LNCaP clone FGC (cell line): Measurements from ENCODE around the gene RPP14.

Experiments
- DNase-seq: peaks from one replicate; pipeline ENCODE4 v3.0.0-alpha.2; 2011; ENCODE audit warnings: low read depth
- H3K4me3 ChIP-seq: 2 replicates; pipeline ENCODE4 v1.5.1; 2011; ENCODE audit warnings: mild to moderate bottlenecking, low read depth, low read length, control low read depth
- TF ChIP-seq, protein P1 (sequence below): IDR thresholded peaks from 2 replicates; pipeline ENCODE4 v1.5.1; 2012; ENCODE audit warnings: mild to moderate bottlenecking; ENCODE audit not compliant: control insufficient read depth, insufficient read depth; ENCODE audit errors: extremely low read depth

Gene RPP14

DNA sequence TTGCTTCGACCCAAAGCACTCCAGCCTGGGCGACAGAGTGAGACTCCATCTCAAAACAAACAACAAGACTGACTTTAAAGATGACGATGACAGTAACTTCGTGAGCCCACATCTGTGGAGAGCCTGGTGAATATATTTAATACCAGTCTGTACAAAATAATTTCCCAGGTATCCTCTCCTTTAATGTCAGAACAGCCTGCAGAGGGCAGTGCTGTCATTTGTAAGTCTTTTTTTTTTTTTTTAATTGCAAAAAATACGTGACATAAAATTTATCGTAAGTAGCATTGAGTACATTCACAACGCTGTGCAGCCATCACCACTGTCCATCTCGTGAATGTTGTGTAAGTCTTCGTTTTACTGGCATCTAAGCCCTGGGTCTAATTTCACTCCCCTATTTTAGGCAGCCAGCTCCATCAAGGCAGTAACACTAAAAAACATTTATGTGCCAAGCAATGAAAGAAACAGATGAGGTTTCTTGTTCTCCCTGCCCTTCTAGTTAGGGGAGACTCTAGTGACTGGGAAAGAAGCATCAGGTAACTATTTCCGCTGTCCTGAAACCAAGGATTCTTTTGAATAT, 1.7 kb downstream of the RPP14 start:
- peak; percentile 41 for DNase-seq
- H3K4me3 ChIP-seq, result peak overlapping the region; percentile 99
- TF ChIP-seq, protein P1, sequence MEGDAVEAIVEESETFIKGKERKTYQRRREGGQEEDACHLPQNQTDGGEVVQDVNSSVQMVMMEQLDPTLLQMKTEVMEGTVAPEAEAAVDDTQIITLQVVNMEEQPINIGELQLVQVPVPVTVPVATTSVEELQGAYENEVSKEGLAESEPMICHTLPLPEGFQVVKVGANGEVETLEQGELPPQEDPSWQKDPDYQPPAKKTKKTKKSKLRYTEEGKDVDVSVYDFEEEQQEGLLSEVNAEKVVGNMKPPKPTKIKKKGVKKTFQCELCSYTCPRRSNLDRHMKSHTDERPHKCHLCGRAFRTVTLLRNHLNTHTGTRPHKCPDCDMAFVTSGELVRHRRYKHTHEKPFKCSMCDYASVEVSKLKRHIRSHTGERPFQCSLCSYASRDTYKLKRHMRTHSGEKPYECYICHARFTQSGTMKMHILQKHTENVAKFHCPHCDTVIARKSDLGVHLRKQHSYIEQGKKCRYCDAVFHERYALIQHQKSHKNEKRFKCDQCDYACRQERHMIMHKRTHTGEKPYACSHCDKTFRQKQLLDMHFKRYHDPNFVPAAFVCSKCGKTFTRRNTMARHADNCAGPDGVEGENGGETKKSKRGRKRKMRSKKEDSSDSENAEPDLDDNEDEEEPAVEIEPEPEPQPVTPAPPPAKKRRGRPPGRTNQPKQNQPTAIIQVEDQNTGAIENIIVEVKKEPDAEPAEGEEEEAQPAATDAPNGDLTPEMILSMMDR, result peak; percentile 50

- no peak overlapping the region for H3K4me3 ChIP-seq
- TF ChIP-seq, protein P1, result no peak
- DNase-seq, result no peak
These were observed 2.7 kb downstream of the RPP14 start for GRCh38 chr3:58308728-58309127.

- TF ChIP-seq, protein P1, result no peak
- no peak overlapping the region for H3K4me3 ChIP-seq
- DNase-seq, result no peak
These were observed 11.8 kb downstream of the RPP14 start for GRCh38 chr3:58317811-58318210.

GRCh38 chr3:58321791-58322190, 15.7 kb downstream of the RPP14 start:
- H3K4me3 ChIP-seq, result no peak overlapping the region
- TF ChIP-seq, protein P1, result no peak

DNA sequence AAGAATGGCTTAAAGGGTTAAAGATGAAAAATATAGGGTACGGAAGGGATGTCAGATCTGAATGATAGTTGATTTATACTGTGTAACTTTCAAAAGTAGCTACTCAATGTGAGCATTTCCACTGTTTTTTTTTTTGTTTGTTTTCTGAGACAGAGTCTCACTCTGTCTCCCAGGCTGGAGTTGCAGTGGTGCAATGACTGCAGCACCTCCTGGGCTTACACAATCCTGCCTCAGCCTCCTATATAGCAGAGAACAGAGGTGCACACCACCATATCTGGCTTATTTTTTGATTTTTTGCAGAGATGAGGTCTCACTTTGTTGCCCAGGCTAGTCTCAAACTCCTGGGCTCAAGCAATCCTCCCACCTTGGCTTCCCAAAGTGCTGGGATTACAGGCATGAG, 16.7 kb downstream of the RPP14 start:
- no peak for DNase-seq
- TF ChIP-seq, protein P1, result no peak

More at GRCh38 chr3:58321791-58322190, 15.7 kb downstream of the RPP14 start:
- DNase-seq, result no peak

DNA sequence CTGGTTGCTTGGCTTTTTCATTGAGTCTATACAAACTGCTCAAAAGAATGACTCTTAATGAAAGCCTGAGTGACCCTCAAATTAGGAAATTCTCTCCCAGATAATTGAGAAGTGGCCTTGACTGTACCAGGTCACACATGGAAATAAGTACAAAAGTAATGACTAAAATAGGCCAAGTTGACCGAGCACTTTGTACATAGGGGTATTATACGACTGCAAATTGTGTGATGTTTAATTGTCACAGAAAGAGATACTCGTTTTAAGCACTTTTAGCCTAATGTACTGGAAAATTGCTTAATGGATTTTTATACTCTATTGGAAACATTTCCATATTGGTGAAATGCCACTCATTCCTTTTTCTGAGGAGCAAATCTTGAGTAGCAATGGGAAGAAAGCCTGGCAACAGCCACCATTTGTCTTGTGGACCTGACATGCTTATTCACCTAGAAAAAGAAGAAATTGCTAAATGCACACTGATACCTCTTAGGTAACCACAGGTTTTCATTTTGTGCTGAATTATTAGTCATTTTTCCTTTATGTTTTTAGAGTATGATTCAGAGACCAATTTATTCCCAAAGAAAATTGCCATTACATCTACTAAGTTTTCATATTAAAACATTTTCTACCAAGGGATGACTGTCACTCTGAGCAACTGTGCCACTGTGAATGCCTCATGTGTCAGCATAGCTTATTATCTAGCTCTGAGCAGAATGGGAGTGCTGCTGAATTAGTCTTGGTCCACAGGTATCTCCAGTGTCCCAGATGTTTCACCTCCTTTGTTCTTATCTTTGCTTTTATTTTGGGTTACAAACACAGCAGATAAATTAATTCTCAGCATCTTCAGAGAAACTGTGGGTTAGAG, 17.7 kb downstream of the RPP14 start:
- no peak for DNase-seq
- no peak overlapping the region for H3K4me3 ChIP-seq
- TF ChIP-seq, protein P1, result no peak

More for the DNA sequence above, 16.7 kb downstream of the RPP14 start:
- no peak overlapping the region for H3K4me3 ChIP-seq
